Measurements from ENCODE around the gene RPA4.

The RPA4 gene

DNA sequence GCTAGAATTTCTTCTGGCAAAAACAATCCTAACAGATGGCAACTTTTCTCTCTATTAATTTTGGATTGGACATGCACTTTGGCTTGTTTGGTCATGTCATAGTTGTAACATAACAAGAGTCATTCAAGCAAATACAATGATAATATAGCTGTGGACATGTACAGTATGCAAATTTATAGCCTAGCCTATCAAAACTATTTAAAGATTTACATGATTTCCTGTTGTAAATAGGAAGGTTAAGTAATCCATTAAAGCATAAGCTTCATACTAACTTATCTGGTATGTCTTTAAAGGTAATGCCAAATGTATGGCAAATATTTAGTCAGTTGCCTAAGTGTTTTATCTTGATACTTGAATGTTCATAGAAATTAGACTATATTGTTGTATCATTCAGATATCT, 45.3 kb downstream of the RPA4 start:
- H3K27ac ChIP-seq (ENCODE audit: insufficient read depth, low read depth, low read length, poor library complexity, severe bottlenecking) = no peak overlapping the region
- no peaks in the 10 kb centered on the region for H3K4me1 ChIP-seq (ENCODE audit: control insufficient read depth, insufficient read depth, low read length)
- no peaks in the 10 kb centered on the region for H3K9me3 ChIP-seq (ENCODE audit: control insufficient read depth, low read length)
- no peaks in the 10 kb centered on the region for H3K27me3 ChIP-seq (ENCODE audit: control insufficient read depth, insufficient read depth, low read length, poor library complexity, severe bottlenecking)
- no peak overlapping the region for H3K4me3 ChIP-seq (ENCODE audit: insufficient read depth, low read depth, low read length)
- H3K36me3 ChIP-seq (ENCODE audit: control insufficient read depth, insufficient read depth, low read length) = no peaks in the 10 kb centered on the region

All from ectodermal cell (in vitro differentiated cells).